Activated CD8-positive, alpha-beta memory T cell treated with anti-CD3 and anti-CD28 coated beads, Interleukin-2, amount 50 U/mL, for 24 hours (primary cell): ENCODE data around the gene NCOA6.

Source experiments
- DNase-seq: peaks from one replicate; pipeline ENCODE4 v3.0.0-alpha.2; 2020; ENCODE audit errors: extremely low read depth

The NCOA6 gene

DNA sequence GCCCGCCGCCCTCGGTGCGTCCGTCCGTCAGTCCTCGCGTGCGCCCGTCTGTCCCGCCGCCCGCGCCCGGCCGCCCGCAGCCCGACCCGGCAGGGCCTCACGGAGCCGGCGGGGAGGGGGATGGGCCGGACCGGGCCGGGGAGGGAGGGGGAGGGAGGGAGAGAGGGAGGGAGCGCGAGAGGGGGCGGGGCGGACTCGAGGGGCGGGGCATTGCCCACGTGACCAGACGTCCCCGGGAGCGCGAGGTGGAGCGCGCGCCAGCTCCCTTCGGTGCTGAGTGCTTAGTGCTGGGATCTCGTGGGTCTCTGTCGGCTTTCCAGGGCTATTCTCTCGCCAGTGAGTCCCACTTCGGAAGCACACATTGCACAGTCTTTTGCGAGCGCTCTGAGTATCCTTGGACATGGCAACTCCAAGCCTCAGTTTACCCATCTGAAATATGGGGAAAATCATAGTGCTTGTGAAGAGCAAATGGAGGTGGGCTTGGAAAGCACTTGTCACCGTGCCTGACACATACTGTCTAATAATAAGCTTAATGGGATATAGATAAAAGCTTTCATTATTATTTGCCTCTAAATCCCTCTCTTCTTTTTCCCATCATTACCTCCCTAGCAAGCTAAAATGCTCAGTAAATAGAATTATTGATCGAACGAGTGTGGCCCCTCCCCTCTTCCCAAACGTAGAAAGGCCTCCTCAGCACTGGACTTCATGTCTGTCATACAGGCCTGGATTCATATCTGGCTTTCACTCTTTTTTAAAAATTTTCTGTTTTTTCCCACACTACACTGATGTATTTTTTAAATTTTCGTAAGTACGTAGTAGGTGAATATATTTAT is at the start of gene NCOA6:
NCOA6 (minus strand) TSS at position 122 of the 833 bp plus-strand sequence. CDS start 43,296 bp downstream, outside the sequence.
- peak; percentile 63 for DNase-seq

- DNase-seq = peak; percentile 15
Measured at GRCh38 chr20:34874094-34874654, 48.7 kb upstream of the NCOA6 start.

GRCh38 chr20:34873583-34874093 is 48.2 kb upstream of the NCOA6 start:
- DNase-seq = no peak

GRCh38 chr20:34872622-34873224 is 47.3 kb upstream of the NCOA6 start, which contains the start of gene GGT7:
Gene GGT7, minus strand, starts transcription at chr20:34872856. Its CDS starts 41 bp downstream, at chr20:34872815.
- DNase-seq = peak; percentile 58

- DNase-seq = no peak
Measured at GRCh38 chr20:34871966-34872621, 46.6 kb upstream of the NCOA6 start.

DNA sequence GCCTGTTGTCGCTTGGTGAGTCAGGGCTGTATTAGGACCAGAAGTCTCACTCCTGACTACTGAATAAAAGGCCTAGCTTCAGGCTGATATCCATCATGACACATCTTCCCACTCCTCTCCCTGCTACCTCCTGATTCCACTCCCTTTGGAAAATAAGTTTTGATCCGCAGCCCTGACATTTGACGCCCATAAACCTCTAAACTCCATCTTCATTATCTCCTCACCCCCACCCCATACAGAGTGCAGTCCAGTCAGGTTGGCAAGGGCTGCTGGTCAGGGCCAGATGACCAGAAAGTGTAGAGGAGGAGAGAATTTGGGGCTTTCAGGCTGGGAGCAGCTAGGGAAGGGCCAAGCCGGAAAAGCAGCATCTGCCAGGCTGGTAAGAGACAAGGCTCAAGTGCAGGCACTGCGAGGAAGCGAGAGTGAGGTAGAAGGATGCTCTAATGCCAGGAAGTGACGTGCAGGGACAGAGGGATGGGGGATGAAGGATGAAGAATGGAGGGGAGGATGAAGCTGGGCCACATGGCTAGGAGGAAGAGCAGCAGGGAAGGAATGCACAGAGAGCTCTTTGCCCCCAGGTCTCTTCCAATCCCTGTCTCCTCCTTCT is 46.0 kb upstream of the NCOA6 start:
- DNase-seq = no peak

- DNase-seq = no peak
Measured at GRCh38 chr20:34864216-34864615, 38.8 kb upstream of the NCOA6 start.

GRCh38 chr20:34863421-34863965 is 38.0 kb upstream of the NCOA6 start:
- no peak for DNase-seq

GRCh38 chr20:34862724-34863123 is 37.3 kb upstream of the NCOA6 start:
- DNase-seq = no peak

- DNase-seq = no peak
Measured at GRCh38 chr20:34861386-34862084, 36.1 kb upstream of the NCOA6 start.

DNA sequence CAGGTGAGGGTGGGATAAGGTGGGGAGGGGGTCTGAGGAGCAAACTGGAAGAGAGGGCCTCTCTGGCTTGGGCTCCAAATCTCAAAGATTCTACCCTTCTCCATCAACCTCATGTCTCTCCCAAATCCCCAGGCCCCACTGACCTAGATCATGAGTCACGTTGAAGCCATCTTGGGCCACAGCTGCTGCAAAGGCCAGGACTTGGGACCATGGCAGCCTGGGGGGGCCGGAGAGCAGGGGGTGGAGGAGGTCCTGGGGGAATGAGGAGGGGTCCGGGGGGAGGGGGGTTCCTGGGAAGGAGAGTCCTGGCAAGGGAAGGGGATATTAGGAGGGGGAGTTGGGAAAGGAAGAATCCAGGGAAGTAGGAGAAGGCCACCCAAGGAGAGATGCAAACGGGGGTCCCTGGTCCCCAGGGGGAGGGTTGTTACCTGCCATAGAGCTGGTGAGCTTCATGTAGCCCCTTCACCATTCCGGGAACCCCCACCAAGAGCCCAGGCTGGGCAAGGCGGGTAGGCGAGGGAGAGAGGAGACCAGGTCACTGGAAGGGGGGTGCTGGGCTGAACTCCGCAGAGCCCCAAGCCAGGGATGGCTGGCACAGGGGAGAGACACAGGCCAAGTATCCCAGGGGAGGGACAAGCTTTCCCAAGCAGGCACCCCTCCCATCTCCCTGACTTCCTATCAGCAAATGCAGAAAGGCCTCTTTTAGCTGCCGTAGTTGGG is 34.5 kb upstream of the NCOA6 start:
- no peak for DNase-seq

- DNase-seq = no peak
Measured at GRCh38 chr20:34859367-34859766, 33.9 kb upstream of the NCOA6 start.

- no peak for DNase-seq
Measured at GRCh38 chr20:34852298-34852697, 26.8 kb upstream of the NCOA6 start.

- DNase-seq = no peak
Measured at GRCh38 chr20:34850969-34851368, 25.5 kb upstream of the NCOA6 start.

DNA sequence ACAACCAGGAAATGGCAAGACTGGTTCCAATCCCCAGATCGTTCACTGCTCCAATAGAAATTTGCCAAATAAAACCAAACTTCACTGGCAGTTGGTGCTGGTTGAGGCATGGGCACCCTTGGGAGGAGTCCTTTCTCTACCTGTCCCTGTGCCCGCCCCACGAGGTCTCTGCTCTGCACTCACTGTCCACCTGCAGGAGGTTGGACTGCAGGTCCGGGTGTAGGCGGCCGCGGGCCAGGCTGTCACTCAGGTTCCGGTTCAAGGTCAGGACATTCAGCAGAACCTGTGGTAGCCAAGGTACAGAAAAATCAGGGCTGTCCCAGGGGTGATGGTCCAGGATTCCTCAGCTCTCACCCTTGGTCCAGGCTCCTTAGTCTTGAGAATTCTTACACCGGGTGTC is 24.3 kb upstream of the NCOA6 start:
- DNase-seq = no peak

DNA sequence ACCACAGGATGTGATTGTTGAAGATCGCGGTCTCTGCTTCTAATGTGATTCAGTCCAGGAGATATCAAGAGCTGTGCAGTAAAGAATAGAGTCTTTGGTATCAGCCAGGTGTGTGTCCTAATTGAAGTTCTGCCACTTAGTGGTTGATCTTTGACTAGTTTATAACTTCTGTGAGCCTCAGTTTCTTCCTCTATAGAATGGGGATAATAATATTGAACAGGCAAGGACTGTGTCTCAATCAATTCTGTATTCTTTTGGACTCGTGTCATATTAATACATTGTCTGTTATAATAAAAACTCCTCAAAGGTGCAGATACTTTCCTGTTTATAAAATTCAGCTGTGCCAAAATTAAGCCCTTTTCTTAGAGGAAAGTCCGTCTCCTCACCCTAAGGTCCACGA is 23.1 kb upstream of the NCOA6 start:
- DNase-seq = no peak

- DNase-seq = no peak
Measured at GRCh38 chr20:34843421-34843820, 18.0 kb upstream of the NCOA6 start.

- DNase-seq = no peak
Measured at GRCh38 chr20:34842143-34842542, 16.7 kb upstream of the NCOA6 start.

GRCh38 chr20:34834459-34834893 is 9.0 kb upstream of the NCOA6 start:
- no peak for DNase-seq

- no peak for DNase-seq
Measured at GRCh38 chr20:34831936-34832335, 6.5 kb upstream of the NCOA6 start.
